H7 (cell line): ENCODE data around the gene CSNK1G1. TPM values are rescaled to one million over a fixed set of nuclear protein-coding genes. Genes with fewer than 3 reads are reported as not detected.
A peak's percentile ranks its signal among the peaks of the same experiment; 100 is the strongest.

Experiments used
- DNase-seq: peaks from one replicate; pipeline ENCODE4 v3.0.0; 2012
- H3K27me3 ChIP-seq: 2 replicates; pipeline ENCODE4 v1.6.0; 2011; ENCODE audit warnings: mild to moderate bottlenecking, low read length; ENCODE audit not compliant: control insufficient read depth, insufficient read depth
- H3K36me3 ChIP-seq: replicated peaks from 2 replicates; pipeline ENCODE4 v1.5.1; 2011; ENCODE audit warnings: low read length; ENCODE audit not compliant: control insufficient read depth, insufficient read depth
- H3K4me3 ChIP-seq: 2 replicates; pipeline ENCODE4 v1.5.1; 2011; ENCODE audit warnings: low read depth, mild to moderate bottlenecking, control low read depth, low read length, moderate library complexity; ENCODE audit not compliant: insufficient read depth
- total RNA-seq: library from RNA; depleted of rRNA; stranded (reverse); fragments of >200 nt; shearing (Covaris generic); gene quantifications from 2 replicates; pipeline ENCODE4 v1.2.3, GENCODE V29; 2014

CSNK1G1 gene
- total RNA-seq, 1 experiment from 2014 or later: 8.9 TPM

DNA sequence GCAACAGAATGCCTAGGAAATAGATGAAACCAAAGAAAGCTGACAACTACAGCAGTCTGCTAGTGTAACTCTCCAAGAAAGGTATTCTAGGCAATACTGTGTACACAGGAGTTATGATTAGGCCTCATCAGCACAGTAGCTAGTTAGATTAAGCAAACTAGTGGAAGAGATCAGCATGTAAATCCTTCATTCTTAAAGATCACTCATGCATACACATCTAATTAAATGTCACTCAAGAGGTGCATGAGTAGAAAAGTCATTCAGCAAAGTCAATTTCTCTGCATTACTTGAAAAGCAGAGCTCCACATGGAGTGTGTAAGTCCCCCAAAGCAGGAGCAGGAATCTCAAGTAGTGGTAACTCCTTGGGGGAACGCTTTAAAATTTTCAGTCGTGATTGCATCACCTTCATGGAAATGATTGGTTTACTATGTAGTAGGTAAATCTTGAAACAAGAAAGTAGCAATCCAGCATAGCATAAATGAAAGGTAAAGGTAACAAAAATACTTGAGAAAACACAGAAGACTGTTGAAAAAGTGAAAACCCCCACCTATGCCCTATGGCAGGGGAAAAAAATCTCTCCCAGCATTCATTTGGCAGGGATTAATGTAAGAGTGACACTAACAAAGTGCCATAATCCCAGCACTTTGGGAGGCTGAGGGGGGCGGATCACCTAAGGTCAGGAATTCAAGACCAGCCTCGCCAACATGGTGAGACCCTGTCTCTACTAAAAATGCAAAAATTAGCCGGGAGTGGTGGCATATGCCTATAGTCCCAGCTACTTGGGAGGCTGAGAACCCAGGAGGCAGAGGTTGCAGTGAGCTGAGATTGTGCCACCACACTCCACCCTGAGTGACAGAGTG, 163.8 kb downstream of the CSNK1G1 start:
- no peak overlapping the region for H3K4me3 ChIP-seq
- no peaks in the 10 kb centered on the region for H3K27me3 ChIP-seq
- no peak for DNase-seq
- H3K36me3 ChIP-seq: no peaks in the 10 kb centered on the region

DNA sequence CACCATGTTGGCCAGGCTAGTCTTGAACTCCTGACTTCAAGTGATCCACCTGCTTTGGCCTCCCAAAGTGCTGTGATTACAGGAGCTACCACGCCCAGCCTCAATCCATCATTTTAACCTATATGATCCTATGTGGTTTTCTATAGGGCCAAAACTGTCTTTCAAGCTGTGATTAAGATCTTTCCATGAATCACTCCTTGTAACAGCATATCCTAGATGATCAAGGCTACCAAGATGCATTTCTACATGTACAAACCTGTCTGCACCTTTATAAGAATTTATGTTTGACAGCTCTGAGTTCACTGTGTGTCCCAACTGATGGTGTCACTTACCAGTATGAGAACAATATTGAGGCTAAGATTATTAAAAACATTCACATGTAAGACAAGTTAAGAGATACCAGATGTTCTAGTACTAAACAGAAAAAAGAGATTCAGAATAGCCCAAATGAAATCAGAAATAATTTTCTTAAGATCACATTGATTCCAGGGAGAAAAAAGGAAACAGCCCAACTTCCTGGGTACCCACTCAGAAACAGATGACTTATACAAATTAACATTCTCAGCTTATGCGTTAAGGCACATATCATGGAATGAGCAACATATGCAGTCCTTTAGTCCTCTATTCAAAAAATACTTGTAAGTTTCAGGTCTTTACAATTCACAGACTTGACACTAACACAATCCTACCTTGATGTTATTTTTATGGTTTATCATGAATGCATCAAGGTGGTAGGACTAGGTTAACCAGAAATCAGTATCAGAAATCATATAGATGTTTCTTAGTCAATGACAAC, 168.4 kb downstream of the CSNK1G1 start:
- DNase-seq: no peak
- no peaks in the 10 kb centered on the region; the same call in 1 of the 2 replicates for H3K36me3 ChIP-seq
- H3K4me3 ChIP-seq: no peak overlapping the region
- H3K27me3 ChIP-seq: no peaks in the 10 kb centered on the region

DNA sequence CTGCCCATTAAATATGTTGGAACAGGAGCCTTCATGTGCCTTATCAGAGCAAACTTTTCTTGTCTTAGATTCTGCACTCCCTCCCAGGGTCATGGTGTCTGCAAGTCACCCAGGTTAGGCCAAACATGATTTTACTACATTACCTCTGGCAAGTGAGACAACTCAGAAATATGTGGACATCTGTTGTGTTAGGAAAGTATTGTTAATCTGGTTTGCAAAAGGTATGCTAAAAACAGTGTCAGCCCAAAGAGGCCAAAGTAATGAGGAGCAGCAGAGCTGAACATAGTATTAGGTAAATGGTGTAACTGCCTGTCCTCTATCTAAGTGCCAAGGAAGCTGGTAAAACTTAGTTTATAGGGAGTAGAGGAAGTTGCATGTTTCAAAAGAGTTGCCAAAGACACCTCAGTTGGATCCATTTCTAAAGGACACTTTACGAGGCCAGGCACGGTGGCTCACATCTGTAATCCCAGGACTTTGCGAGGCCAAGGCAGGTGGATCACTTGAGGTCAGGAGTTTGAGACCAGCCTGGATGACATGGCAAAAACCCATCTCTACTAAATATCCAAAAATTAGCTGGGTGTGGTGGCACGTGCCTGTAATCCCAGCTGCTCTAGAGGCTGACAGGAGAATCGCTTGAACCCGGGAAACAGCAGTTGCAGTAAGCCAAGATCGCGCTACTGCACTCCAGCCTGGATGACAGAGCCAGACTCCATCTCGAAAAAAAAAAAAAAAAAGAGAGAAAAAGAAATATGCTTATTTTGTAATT, 170.6 kb downstream of the CSNK1G1 start:
- Histone ChIP-seq H3K27me3 (no peaks in the 10 kb centered on the region), H3K36me3 (no peaks in the 10 kb centered on the region; the same call in none of the 2 replicates), H3K4me3 (no peak overlapping the region)
- DNase-seq: no peak

DNA sequence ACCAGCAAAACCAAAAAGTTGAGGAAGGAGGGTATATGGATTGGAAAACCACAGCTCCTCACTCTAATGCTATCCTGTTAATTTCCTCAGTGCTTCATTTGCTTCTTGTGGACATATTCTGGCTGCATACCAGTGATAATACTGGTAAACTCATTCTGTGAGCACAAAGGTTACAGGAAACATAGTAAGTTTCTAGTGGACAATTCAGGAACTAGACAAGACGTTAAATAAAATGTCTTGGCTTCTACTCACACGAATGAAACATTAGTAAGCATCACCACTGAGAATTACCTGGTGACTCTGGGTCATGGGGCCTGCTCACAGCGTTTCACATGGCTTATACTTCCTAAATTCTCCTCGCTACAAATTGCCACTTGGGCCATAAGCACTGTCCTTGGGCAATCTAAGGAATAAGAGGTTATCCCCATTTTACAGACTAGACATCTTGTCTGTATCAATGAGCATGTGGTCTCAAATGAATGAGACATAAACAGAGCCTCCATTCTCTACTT, 173.1 kb downstream of the CSNK1G1 start:
- DNase-seq: no peak
- Histone ChIP-seq H3K27me3 (no peaks in the 10 kb centered on the region), H3K4me3 (no peak overlapping the region), H3K36me3 (no peaks in the 10 kb centered on the region; the same call in none of the 2 replicates)

DNA sequence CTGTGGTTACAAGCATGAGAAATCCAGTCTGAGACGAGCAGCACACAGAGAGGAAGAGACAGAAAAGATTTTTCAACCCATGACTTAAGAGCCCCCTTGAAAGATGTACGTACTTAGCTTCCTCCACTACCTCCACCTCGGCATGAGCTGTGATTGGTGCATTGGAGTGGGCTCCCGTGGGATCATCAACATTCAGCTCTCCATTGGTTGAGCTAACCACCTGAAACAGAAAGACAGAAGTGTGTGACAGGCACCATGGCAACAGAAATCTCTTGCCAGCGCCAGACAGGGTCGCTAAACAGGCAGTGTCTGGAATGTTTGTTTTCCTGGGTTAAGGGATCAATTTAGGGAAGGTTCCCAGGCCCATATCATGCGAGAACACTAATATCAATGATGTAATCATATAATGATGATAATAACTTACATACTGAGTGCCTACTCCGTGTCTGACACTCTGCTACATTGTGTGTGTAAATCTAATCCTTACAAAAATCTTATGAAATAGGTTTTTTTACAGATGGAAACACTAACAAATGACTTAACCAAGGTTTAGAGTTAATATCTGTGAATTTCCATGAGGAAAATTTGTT, 175.6 kb downstream of the CSNK1G1 start:
- Histone ChIP-seq H3K27me3 (no peaks in the 10 kb centered on the region), H3K36me3 (peaks cover 1% of the 10 kb centered on the region), H3K4me3 (no peak overlapping the region)
- no peak for DNase-seq

DNA sequence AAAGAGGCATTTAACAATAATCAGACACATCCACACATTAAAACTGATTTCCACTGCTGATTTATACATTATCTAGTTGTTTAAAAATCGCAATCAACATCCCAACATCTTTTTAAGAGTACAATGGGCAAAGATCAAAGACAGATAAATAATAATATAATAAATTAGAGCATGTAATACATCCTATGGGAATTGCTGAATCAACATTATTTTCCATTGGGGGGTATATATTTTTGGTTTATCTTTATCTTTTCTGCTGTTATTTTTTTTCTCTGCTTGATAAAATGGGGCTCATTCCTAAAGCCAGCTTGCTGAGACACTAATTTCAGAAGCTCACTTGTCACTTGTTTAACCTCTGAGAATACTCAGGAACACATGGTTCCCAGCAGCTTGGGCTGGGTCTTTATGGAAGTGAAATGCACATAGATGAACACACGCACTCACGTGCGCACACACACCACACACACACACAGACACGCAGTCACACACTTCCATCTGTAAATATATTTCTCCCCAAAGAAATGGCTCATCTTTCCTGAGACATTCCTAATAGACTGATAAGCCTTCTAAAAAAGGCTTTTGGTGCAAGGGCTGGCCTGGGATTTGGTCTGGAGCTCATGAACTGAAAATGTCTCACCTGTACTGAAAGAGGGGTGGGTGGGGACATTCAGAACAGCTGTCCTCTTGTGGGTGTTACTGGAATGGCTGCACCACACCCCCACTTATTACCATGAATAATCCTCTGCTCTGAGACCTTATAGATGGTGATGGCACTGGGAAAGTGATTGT, 189.7 kb downstream of the CSNK1G1 start:
- peak; percentile 26 for DNase-seq
- Histone ChIP-seq H3K4me3 (no peak overlapping the region), H3K27me3 (no peaks in the 10 kb centered on the region), H3K36me3 (peaks cover 3% of the 10 kb centered on the region)

DNA sequence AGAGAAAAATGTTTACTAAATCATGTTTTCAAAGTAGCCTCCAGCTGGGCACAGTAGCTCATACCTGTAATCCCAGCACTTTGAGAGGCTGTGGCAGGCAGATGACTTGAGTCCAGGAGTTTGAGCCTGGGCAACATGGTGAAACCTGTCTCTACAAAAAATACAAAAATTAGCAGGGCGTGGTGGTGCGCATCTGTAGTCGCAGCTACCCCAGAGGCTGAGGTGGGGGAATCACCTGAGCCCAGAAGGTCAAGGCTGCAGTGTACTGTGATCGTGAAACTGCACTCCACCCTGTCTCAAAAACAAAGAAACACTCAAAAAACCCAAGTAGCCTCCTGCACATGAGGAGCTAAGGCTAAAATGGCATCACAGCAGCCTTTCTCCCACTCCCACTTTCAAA, 191.5 kb downstream of the CSNK1G1 start:
- Histone ChIP-seq H3K4me3 (no peak overlapping the region), H3K27me3 (no peaks in the 10 kb centered on the region), H3K36me3 (peaks cover 13% of the 10 kb centered on the region)
- no peak for DNase-seq

DNA sequence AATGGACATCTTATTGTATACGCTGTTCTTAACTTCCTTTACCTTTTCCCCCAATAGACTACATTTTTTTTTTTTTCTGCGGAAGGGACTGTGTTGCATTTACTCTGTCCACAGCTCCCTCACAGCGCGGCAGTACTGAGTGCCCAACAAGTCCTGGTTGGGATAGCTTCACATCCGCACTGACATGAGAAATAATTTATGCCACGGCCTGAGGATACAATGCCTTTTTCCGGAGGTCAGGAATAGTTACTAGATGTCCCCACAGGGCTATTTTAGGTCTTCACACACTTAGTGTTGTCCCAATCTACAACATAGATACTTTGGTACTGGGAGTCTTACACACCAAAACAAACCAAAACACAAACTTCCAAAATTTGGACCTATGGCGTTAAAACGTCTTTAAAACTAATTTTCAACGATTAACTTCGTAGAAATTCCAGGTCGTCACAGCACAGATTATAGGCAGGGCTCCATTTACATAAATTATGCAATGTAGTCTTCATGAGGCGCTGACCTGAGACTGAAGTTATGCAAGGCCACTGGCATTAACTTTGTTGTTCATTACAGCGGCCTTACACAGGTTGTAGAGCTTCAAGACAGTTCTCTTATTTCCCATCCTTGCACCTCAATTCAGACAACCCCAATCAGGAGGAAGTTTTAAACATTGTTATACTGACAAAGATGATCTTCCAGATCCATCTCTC, 192.2 kb downstream of the CSNK1G1 start:
- H3K27me3 ChIP-seq: no peaks in the 10 kb centered on the region
- H3K4me3 ChIP-seq: peak overlapping the region; percentile 32
- peaks cover 17% of the 10 kb centered on the region for H3K36me3 ChIP-seq
- peak; percentile 36 for DNase-seq

DNA sequence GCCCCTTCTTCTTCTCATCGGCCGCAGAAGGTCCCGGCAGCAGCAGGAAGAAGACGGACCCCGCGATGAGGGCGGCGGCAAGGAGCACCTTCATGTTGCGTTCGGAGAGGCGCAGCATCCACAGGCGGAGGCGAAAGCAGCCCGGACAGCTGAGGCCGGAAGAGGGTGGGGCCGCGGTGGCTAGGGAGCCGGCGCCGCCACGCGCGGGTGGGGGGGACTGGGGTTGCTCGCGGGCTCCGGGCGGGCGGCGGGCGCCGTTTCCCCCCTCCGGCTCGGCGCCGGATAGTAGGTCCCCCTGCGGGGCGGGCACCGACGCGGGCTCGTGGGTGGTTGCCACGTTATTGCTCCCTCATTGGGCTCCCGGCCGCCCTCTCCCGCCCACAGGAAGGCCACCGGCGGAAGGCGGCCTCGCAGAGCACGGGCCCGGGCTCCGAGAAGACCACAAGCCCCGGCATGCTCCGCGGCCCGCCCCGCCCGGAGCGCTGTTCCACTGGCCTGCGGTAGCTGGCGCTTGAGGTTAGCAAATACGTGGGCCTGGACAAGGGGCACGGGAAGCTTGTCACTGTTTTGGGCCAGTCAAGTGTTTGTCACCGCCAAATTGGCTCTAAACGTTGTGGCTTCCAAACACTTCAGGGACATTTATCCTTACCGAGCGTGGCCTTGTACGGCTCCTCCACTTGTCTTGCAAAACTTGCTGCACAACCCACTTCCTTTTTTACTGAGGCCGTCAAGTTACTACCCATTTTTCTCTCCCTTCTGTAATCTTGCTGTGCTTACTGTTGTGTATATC, 192.9 kb downstream of the CSNK1G1 start, which contains the start of gene PPIB:
PPIB (minus strand) TSS at position 154 of the 790 bp plus-strand sequence; CDS start at position 118, 36 bp downstream.
- no peaks in the 10 kb centered on the region for H3K27me3 ChIP-seq
- DNase-seq: peak; percentile 98
- H3K4me3 ChIP-seq: peak within 1 kb of the TSS; percentile 90
- peaks cover 24% of the 10 kb centered on the region for H3K36me3 ChIP-seq

DNA sequence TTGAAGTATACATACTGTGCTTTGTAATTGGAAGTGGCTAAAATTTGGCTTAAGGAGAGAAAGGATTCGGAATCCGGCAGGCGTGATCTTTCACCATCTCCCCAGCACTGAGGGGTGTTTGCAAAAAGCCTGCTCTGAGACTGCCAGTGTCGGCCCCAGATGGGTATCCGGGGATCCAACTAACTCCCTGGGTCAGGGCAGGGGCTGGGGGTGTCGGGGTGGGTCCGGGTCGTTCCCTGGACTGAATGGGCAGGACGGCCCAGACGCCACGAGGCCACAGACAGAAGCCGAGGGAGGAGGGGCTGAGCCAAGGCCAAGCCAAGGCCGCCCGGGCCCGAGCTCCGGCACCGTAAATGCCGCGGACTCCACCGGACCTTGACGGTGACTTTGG, 193.5 kb downstream of the CSNK1G1 start:
- no peak for DNase-seq
- Histone ChIP-seq H3K4me3 (peak overlapping the region; percentile 90), H3K36me3 (peaks cover 30% of the 10 kb centered on the region), H3K27me3 (no peaks in the 10 kb centered on the region)

DNA sequence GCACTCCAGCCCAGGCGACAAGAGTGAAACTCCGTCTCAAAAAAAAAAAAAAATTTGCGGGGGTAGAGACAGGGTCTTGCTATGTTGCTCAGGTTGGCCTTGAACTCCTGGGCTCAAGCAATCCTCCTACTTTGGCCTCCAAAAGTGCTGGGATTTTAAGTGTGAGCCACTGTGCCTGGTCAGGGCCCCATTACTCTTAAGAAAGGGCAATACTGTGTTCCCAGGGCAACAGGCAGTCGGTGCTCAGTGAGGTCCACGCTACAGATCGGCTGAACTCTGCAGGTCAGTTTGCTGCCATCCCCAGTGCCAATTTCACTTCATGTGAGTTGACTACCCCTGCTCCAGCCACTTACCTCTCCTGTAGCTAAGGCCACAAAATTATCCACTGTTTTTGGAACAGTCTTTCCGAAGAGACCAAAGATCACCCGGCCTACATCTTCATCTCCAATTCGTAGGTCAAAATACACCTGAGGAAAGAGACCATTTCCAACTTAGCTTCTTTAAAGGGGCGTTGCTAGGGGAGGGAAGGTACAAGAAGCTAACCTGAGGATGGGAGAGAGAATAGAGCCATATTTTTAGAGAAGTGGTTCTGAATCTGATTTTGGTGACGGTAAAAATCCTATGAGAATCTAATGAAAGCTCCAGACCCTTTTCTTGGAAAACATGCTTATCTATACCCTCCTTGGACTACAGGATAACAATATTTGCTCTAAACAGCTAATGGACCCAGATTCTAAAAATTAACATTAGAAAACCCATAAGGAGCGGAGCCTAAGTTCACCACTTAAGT, 194.1 kb downstream of the CSNK1G1 start:
- DNase-seq: peak; percentile 28

More for the DNA sequence above, 194.1 kb downstream of the CSNK1G1 start:
- Histone ChIP-seq H3K4me3 (peak overlapping the region; percentile 90), H3K27me3 (no peaks in the 10 kb centered on the region), H3K36me3 (peaks cover 36% of the 10 kb centered on the region)
